ENCODE results near the gene NHP2.

DNA sequence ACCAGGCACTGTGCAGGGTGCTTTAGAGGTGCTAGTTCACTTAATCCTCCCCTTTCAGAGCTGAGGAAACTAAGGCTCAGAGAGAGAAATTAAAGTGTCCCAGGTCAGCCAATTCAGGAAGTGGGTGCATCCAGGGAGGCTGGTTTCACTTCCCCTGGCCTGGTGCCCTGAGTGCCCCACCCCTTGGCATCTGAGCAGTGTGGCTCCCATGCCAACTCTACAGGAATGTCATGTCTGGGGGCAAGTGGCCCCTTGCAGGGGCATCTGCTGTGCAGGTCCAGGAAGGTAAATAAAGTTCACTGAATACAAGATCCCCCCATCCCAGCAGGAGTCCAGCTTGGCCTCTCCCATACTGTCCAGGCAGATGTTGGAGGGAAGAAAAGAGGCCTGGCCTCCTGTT, 44.7 kb downstream of the NHP2 start:
- TF ChIP-seq, protein P1, sequence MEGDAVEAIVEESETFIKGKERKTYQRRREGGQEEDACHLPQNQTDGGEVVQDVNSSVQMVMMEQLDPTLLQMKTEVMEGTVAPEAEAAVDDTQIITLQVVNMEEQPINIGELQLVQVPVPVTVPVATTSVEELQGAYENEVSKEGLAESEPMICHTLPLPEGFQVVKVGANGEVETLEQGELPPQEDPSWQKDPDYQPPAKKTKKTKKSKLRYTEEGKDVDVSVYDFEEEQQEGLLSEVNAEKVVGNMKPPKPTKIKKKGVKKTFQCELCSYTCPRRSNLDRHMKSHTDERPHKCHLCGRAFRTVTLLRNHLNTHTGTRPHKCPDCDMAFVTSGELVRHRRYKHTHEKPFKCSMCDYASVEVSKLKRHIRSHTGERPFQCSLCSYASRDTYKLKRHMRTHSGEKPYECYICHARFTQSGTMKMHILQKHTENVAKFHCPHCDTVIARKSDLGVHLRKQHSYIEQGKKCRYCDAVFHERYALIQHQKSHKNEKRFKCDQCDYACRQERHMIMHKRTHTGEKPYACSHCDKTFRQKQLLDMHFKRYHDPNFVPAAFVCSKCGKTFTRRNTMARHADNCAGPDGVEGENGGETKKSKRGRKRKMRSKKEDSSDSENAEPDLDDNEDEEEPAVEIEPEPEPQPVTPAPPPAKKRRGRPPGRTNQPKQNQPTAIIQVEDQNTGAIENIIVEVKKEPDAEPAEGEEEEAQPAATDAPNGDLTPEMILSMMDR (IDR thresholded peaks at IDR 0.05): no peak
- no peak for TF ChIP-seq POLR2A (IDR thresholded peaks at IDR 0.05)

Data from heart left ventricle (tissue), 13 donors.